Measurements from ENCODE around the gene NETO2.

- TF ChIP-seq, protein P1, sequence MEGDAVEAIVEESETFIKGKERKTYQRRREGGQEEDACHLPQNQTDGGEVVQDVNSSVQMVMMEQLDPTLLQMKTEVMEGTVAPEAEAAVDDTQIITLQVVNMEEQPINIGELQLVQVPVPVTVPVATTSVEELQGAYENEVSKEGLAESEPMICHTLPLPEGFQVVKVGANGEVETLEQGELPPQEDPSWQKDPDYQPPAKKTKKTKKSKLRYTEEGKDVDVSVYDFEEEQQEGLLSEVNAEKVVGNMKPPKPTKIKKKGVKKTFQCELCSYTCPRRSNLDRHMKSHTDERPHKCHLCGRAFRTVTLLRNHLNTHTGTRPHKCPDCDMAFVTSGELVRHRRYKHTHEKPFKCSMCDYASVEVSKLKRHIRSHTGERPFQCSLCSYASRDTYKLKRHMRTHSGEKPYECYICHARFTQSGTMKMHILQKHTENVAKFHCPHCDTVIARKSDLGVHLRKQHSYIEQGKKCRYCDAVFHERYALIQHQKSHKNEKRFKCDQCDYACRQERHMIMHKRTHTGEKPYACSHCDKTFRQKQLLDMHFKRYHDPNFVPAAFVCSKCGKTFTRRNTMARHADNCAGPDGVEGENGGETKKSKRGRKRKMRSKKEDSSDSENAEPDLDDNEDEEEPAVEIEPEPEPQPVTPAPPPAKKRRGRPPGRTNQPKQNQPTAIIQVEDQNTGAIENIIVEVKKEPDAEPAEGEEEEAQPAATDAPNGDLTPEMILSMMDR (IDR thresholded peaks at IDR 0.05; ENCODE audit: extremely low read depth in 1 of 2, insufficient read depth in 1 of 2, low read depth in 1 of 2, low read length in 2 of 2) = no peak
- TF ChIP-seq POLR2A (IDR thresholded peaks at IDR 0.05; ENCODE audit: low read depth, low read length) (no peak), GATA2 (IDR thresholded peaks at IDR 0.05; ENCODE audit: insufficient read depth, insufficient read length, low read depth, low read length) (no peak), FOS (IDR thresholded peaks at IDR 0.05; ENCODE audit: borderline replicate concordance, insufficient read depth, low read length) (no peak)
Measured at GRCh38 chr16:47081115-47081514, 62.6 kb downstream of the NETO2 start.

Data from endothelial cell of umbilical vein (primary cell).